Measurements from ENCODE around the gene USP4. TPM values are rescaled to one million over a fixed set of nuclear protein-coding genes. Genes with fewer than 3 reads are reported as not detected.

Gene USP4
- total and polyA plus RNA-seq, 2 of the 13 experiments (the other 11 are each of a cell fraction or from before 2014, with no cell fraction given) = 9.2 to 20.8 TPM

GRCh38 chr3:49339941-49340800 lies at the start of gene USP4 (continued):
- TF ChIP-seq SRSF9 (IDR thresholded peaks at IDR 0.05; ENCODE audit: borderline replicate concordance, insufficient read depth, low read depth, low read length, poor library complexity, severe bottlenecking) = no peak
- peak; percentile 91 for TF ChIP-seq ZBED4 (CRISPR knock-in tag; IDR thresholded peaks at IDR 0.05; ENCODE audit: borderline replicate concordance)
- peak; percentile 92; the same call in 1 of the 2 replicates for TF ChIP-seq NAIF1 (CRISPR knock-in tag; IDR thresholded peaks at IDR 0.05; ENCODE audit: borderline replicate concordance)
- peak; percentile 99 for TF ChIP-seq ZNF691 (CRISPR knock-in tag; IDR thresholded peaks at IDR 0.05; ENCODE audit: borderline replicate concordance, low read depth)
- TF ChIP-seq ZNF782 (CRISPR knock-in tag; IDR thresholded peaks at IDR 0.05; ENCODE audit: borderline replicate concordance) = peak; percentile 98
- TF ChIP-seq ZNF121 (CRISPR knock-in tag; IDR thresholded peaks at IDR 0.05) = peak; percentile 78
- TF ChIP-seq IRX3 (CRISPR knock-in tag; IDR thresholded peaks at IDR 0.05; ENCODE audit: borderline replicate concordance, low read depth) = peak; percentile 98
- peak; percentile 99 for TF ChIP-seq ZNF558 (CRISPR knock-in tag; IDR thresholded peaks at IDR 0.05; ENCODE audit: borderline replicate concordance)
- peak; percentile 82; the same call in 1 of the 2 replicates for TF ChIP-seq KDM1A (CRISPR knock-in tag; IDR thresholded peaks at IDR 0.05)
- TF ChIP-seq ARHGAP35 (CRISPR knock-in tag; IDR thresholded peaks at IDR 0.05; ENCODE audit: borderline replicate concordance) = peak; percentile 89
- TF ChIP-seq ZKSCAN1 (IDR thresholded peaks at IDR 0.05; ENCODE audit: low read length) = no peak
- no peak for TF ChIP-seq LCORL (IDR thresholded peaks at IDR 0.05)
- peak; percentile 74 for TF ChIP-seq LCORL (CRISPR knock-in tag; IDR thresholded peaks at IDR 0.05)
- TF ChIP-seq ZNF484 (CRISPR knock-in tag; IDR thresholded peaks at IDR 0.05; ENCODE audit: borderline replicate concordance, low read depth) = 0 out of 2 replicates have a peak, but pooled peaks have one; percentile 70
- peak; percentile 52; the same call in 1 of the 2 replicates for TF ChIP-seq ZNF773 (CRISPR knock-in tag; IDR thresholded peaks at IDR 0.05; ENCODE audit: borderline replicate concordance)
- TF ChIP-seq ZNF296 (CRISPR knock-in tag; conservative IDR thresholded peaks at IDR 0.05) = peak; percentile 84; the same call in 1 of the 2 replicates
- TF ChIP-seq POLR2AphosphoS5 (IDR thresholded peaks at IDR 0.05; ENCODE audit: low read depth, low read length) = peak; percentile 73
- TF ChIP-seq KLF9 (CRISPR knock-in tag; IDR thresholded peaks at IDR 0.05; ENCODE audit: low read depth) = 0 out of 2 replicates have a peak, but pooled peaks have one; percentile 31
- TF ChIP-seq ZNF574 (CRISPR knock-in tag; IDR thresholded peaks at IDR 0.05) = peak; percentile 98
- TF ChIP-seq ZNF777 (CRISPR knock-in tag; IDR thresholded peaks at IDR 0.05) = peak; percentile 67; the same call in 1 of the 2 replicates
- TF ChIP-seq PAX8 (CRISPR knock-in tag; IDR thresholded peaks at IDR 0.05; ENCODE audit: borderline replicate concordance) = no peak

All from HepG2 (cell line).